Loucy (cell line): ENCODE data around the gene CDKN2D.
A peak's percentile ranks its signal among the peaks of the same experiment; 100 is the strongest.

Source experiments
- H2AFZ ChIP-seq: fragments of 200-600 bp; sonication (generic); 2 replicates; pipeline ENCODE4 v1.6.0; 2016; ENCODE audit warnings: antibody characterized with exemption, mild to moderate bottlenecking, low read length, moderate library complexity
- H3F3A ChIP-seq: fragments of 200-600 bp; 2 replicates; pipeline ENCODE4 v1.6.0; 2016; ENCODE audit warnings: antibody characterized with exemption, low read depth, mild to moderate bottlenecking
- H3K27me3 ChIP-seq: fragments of 200-600 bp; sonication (generic); 2 replicates; pipeline ENCODE4 v1.6.1; 2014; ENCODE audit warnings: low read length, mild to moderate bottlenecking; ENCODE audit not compliant: insufficient read depth, poor library complexity, severe bottlenecking
- H3K36me3 ChIP-seq: fragments of 200-600 bp; sonication (generic); 2 replicates; pipeline ENCODE4 v1.6.1; 2016; ENCODE audit warnings: low read length; ENCODE audit not compliant: insufficient read depth
- H3K4me1 ChIP-seq: fragments of 200-600 bp; sonication (generic); 2 replicates; pipeline ENCODE4 v1.5.1; 2014; ENCODE audit warnings: low read length, mild to moderate bottlenecking; ENCODE audit not compliant: insufficient read depth, poor library complexity, severe bottlenecking
- H3K4me2 ChIP-seq: fragments of 200-600 bp; sonication (generic); 2 replicates; pipeline ENCODE4 v1.6.0; 2014; ENCODE audit warnings: antibody characterized with exemption, low read length, low read depth, mild to moderate bottlenecking; ENCODE audit not compliant: poor library complexity, severe bottlenecking
- H3K4me3 ChIP-seq: fragments of 200-600 bp; sonication (generic); 2 replicates; pipeline ENCODE4 v1.5.1; 2014; ENCODE audit warnings: low read length, mild to moderate bottlenecking, mixed read lengths; ENCODE audit not compliant: poor library complexity, severe bottlenecking
- H3K79me2 ChIP-seq: fragments of 200-600 bp; sonication (generic); 2 replicates; pipeline ENCODE4 v1.6.1; 2014; ENCODE audit warnings: low read length; ENCODE audit not compliant: insufficient read depth
- H3K9ac ChIP-seq: fragments of 200-600 bp; sonication (generic); 2 replicates; pipeline ENCODE4 v1.6.0; 2014; ENCODE audit warnings: mild to moderate bottlenecking, low read depth, low read length, moderate library complexity; ENCODE audit not compliant: poor library complexity, severe bottlenecking
- H3K9me2 ChIP-seq: fragments of 200-600 bp; sonication (generic); replicated peaks from 2 replicates; pipeline ENCODE4 v1.6.1; 2016; ENCODE audit warnings: low read depth, low read length, mixed read lengths
- H3K9me3 ChIP-seq: fragments of 200-600 bp; sonication (generic); 2 replicates; pipeline ENCODE4 v1.6.1; 2014; ENCODE audit warnings: mild to moderate bottlenecking, antibody characterized with exemption, low read length, low read depth; ENCODE audit not compliant: insufficient read depth
- H4K20me1 ChIP-seq: fragments of 200-600 bp; sonication (generic); 2 replicates; pipeline ENCODE4 v1.6.0; 2014; ENCODE audit warnings: antibody characterized with exemption, low read length, mild to moderate bottlenecking; ENCODE audit not compliant: insufficient read depth, poor library complexity, severe bottlenecking
- EZH2phosphoT487 ChIP-seq: fragments of 200-600 bp; IDR thresholded peaks from 2 replicates; pipeline ENCODE4 v1.6.1; 2018; ENCODE audit warnings: antibody characterized with exemption, mild to moderate bottlenecking, moderate library complexity, borderline replicate concordance
- TF ChIP-seq, protein P1 (sequence below): fragments of 200-600 bp; sonication (generic); conservative IDR thresholded peaks from 2 replicates; pipeline ENCODE4 v1.5.1; 2014; ENCODE audit warnings: mild to moderate bottlenecking, antibody characterized with exemption, low read length

The CDKN2D gene

DNA sequence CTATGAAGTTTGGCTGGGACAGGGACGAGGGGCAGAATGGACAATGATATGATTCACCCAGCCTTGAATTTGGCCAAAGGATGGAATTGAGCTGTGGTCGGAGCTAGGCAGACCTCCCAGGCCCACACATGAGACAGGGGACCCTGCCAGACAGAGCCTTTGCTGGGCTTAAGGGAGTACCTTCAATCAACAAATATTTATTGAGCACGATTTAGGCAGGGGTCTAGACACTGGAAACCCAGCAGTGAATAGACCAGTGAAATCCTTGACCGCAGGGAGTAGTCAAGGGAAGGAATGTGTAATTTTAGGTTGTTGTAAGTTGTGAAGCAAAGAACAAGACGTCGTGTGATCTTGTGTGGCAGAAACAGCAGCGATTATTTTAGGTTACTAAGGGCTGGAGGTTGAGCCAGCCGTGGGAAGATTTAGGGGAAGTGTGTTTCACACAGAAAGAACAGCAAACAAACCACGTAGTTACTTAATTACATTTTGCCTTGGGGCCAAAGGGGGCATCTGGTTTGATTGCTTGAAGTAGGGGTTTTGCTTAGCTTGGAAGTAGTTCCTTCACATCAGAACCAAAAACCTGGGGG is 35.2 kb upstream of the CDKN2D start:
- Histone ChIP-seq H3K36me3 (no peaks in the 10 kb centered on the region), H3K4me3 (peak overlapping the region; percentile 93), H4K20me1 (peaks cover 17% of the 10 kb centered on the region)

DNA sequence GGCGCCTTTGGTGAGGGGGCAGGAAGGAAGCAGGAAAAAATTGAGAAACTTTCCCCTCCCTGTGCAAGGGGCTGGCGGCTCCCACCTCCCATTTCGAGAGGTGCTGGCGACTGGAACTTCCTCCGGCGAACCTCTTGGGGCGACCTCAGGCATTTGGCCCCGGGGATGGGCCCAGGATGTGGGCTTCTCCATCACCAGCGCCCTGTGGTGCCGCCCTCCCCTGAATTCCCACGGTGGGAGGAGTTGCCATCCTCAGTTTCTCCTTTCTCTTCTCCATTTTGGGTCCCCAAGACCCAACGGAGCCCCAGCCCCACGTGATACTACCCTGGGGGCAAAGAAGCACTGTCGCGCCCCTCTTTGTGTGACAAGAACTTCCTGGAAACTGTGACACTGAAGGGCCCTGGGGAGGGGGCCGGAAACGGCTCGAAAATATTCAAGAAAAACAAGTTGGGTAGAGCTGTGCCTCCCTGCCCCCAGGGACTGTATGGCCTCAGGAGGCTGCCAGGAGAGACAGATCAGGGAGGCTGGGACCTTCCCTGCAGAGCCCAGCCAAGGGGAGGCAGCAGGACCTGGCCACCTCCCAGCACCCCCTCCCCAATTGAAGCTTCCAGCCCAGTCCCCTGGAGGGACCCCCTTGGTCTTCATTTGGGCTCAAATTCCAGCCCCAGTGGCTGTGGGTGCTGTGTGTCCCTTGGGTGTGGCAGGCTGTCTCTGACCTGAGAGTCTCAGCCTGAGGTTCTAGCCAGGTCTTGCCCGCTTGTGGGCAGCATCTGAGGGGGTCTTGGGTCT is 34.5 kb upstream of the CDKN2D start:
- Histone ChIP-seq H3K4me3 (peak overlapping the region; percentile 93), H3K9me3 (no peaks in the 10 kb centered on the region), H2AFZ (peak overlapping the region; percentile 99), H3K79me2 (peaks cover 27% of the 10 kb centered on the region), H4K20me1 (peaks cover 17% of the 10 kb centered on the region), H3K4me2 (peak overlapping the region; percentile 93), H3F3A (peaks cover 4% of the 10 kb centered on the region; the same call in 1 of the 2 replicates), H3K36me3 (no peaks in the 10 kb centered on the region), H3K4me1 (peaks cover 22% of the 10 kb centered on the region), H3K27me3 (no peaks in the 10 kb centered on the region), H3K9ac (peak overlapping the region; percentile 93), H3K9me2 (no peaks in the 10 kb centered on the region)
- no peak for TF ChIP-seq EZH2phosphoT487
- TF ChIP-seq, protein P1, sequence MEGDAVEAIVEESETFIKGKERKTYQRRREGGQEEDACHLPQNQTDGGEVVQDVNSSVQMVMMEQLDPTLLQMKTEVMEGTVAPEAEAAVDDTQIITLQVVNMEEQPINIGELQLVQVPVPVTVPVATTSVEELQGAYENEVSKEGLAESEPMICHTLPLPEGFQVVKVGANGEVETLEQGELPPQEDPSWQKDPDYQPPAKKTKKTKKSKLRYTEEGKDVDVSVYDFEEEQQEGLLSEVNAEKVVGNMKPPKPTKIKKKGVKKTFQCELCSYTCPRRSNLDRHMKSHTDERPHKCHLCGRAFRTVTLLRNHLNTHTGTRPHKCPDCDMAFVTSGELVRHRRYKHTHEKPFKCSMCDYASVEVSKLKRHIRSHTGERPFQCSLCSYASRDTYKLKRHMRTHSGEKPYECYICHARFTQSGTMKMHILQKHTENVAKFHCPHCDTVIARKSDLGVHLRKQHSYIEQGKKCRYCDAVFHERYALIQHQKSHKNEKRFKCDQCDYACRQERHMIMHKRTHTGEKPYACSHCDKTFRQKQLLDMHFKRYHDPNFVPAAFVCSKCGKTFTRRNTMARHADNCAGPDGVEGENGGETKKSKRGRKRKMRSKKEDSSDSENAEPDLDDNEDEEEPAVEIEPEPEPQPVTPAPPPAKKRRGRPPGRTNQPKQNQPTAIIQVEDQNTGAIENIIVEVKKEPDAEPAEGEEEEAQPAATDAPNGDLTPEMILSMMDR: 0 out of 2 replicates have a peak, but pooled peaks have one; percentile 12

More for the DNA sequence above, 35.2 kb upstream of the CDKN2D start:
- Histone ChIP-seq H3F3A (peaks cover 4% of the 10 kb centered on the region; the same call in 1 of the 2 replicates), H3K9me2 (no peaks in the 10 kb centered on the region), H3K79me2 (peaks cover 27% of the 10 kb centered on the region), H3K4me1 (peaks cover 22% of the 10 kb centered on the region), H2AFZ (no peak overlapping the region), H3K9me3 (no peaks in the 10 kb centered on the region), H3K4me2 (peak overlapping the region; percentile 93), H3K27me3 (no peaks in the 10 kb centered on the region), H3K9ac (peak overlapping the region; percentile 93)
- TF ChIP-seq, protein P1: no peak
- TF ChIP-seq EZH2phosphoT487: no peak

DNA sequence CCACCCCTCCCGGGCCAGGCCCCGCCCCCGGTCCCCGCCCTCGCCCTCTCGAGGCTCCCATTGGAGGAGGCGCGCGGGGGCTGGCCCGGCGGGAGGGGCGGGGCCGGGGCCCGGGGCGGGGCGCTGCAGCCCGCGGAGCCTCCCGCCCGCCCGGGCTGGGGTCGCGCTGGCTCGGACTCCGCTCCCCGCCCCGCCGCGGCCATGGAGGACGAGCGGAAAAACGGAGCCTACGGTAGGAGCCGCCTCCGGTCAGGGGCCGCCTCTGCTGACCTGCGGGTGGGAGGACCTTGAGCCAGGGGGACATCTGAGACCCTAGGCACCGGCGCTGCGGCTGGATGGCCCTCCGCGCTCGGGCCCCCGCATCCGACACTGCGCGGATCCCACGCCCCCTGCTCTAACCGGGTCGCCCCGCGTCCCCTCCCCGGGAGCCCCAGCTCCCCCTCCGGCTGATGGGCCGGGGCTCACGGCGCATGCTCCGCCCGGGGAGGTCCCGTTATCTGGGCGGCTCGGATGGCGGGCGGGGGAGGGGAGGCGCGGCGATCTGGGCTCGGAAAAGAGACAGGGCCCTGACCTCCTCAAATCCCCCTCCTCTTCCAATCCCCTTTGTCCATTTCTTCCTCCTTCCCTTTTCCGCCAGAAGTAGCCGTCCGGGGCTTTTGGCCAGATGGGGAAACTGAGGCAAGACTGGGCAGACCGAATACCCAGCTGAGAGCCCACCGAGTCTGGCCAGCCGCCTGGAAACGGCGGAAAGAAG is 33.7 kb upstream of the CDKN2D start:
- Histone ChIP-seq H4K20me1 (peaks cover 17% of the 10 kb centered on the region), H3K4me3 (peak overlapping the region; percentile 93), H3K9me2 (no peaks in the 10 kb centered on the region), H3K4me1 (peaks cover 24% of the 10 kb centered on the region), H3F3A (peaks cover 4% of the 10 kb centered on the region; the same call in 1 of the 2 replicates), H3K9me3 (no peaks in the 10 kb centered on the region), H2AFZ (peak overlapping the region; percentile 99), H3K27me3 (no peaks in the 10 kb centered on the region), H3K36me3 (no peaks in the 10 kb centered on the region), H3K79me2 (peaks cover 27% of the 10 kb centered on the region), H3K9ac (peak overlapping the region; percentile 93), H3K4me2 (peak overlapping the region; percentile 93)
- TF ChIP-seq EZH2phosphoT487: no peak
- TF ChIP-seq, protein P1: no peak
